K562 (cell line): ENCODE measurements around the gene GALNT16. TPM values are rescaled to one million over a fixed set of nuclear protein-coding genes. Genes with fewer than 3 reads are reported as not detected.

Source experiments
- ATAC-seq: fragments of 200-7000 bp; cut with Tn5 transposase; 3 replicates; pipeline ENCODE4 v1.9.1; 2020; ENCODE audit warnings: moderate library complexity
- BruUV-seq: library from RNA; stranded (reverse); fragments of 400-500 nt; replicated peaks from 2 replicates; lab custom pipeline; 2021; lab: Mats Ljungman, UMichigan
- CTCF ChIA-PET: fragments of 300-600 bp; formaldehyde crosslinking; extraction: SDS; loops from one replicate; lab custom pipeline; 2021; ENCODE audit warnings: low intra/inter-chr PET ratio; lab: Yijun Ruan, JAX
- POLR2A ChIA-PET: fragments of 300-600, 350-650 bp; sonication (Branson Sonifier 250); formaldehyde crosslinking; extraction: SDS; loops from one replicate; lab custom pipeline; 2021; ENCODE audit warnings: antibody characterized with exemption, inconsistent platforms; lab: Yijun Ruan, JAX
- DNase-seq, 4 experiments: peaks; one replicate each; pipeline versions ENCODE4 v3.0.0 to v3.0.0-alpha.2; 2011 to 2018; ENCODE audit warnings: low spot score in 3 of 4, mixed read lengths in 3 of 4; ENCODE audit errors: extremely low read depth in 1 of 4
- FAIRE-seq: peaks from 2 replicates; lab custom pipeline; 2011; peaks lifted over from hg19 to GRCh38; lab: Jason Lieb, UNC
- H2AFZ ChIP-seq: 2 replicates; pipeline ENCODE4 v1.6.0; 2011; ENCODE audit warnings: low read depth, low read length, control low read depth, inconsistent platforms
- H3K27ac ChIP-seq: fragments of 200-600 bp; 3 replicates; pipeline ENCODE4 v1.8.0; 2011; ENCODE audit warnings: low read depth, mild to moderate bottlenecking, control low read depth, inconsistent platforms, low read length, moderate library complexity, mixed read lengths; ENCODE audit errors: extremely low read depth
- H3K27me3 ChIP-seq, 2 experiments: fragments of 300-600 bp in 1 of 2; 2 replicates in 1 of 2; 3 replicates in 1 of 2; pipeline versions ENCODE4 v1.6.0 to v1.8.0; 2011; ENCODE audit warnings: inconsistent platforms in 2 of 2, low read length in 2 of 2, mild to moderate bottlenecking in 1 of 2, mixed read lengths in 1 of 2, moderate library complexity in 1 of 2; ENCODE audit not compliant: control insufficient read depth in 2 of 2, insufficient read depth in 2 of 2
- H3K36me3 ChIP-seq: fragments of 300-600 bp; 3 replicates; pipeline ENCODE4 v1.8.0; 2011; ENCODE audit warnings: mild to moderate bottlenecking, low read length, inconsistent platforms; ENCODE audit not compliant: control insufficient read depth, insufficient read depth
- H3K4me1 ChIP-seq, 2 experiments: fragments of 200-600 bp in 1 of 2; replicated peaks in 1 of 2; 2 replicates in 1 of 2; 3 replicates in 1 of 2; pipeline versions ENCODE4 v1.5.1 to v1.8.0; 2011; ENCODE audit warnings: inconsistent platforms in 2 of 2, low read length in 2 of 2, mild to moderate bottlenecking in 1 of 2, mixed read lengths in 1 of 2, moderate library complexity in 1 of 2; ENCODE audit not compliant: control insufficient read depth in 2 of 2, insufficient read depth in 2 of 2
- H3K4me2 ChIP-seq: 2 replicates; pipeline ENCODE4 v1.6.1; 2011; ENCODE audit warnings: low read length, control low read depth, inconsistent platforms, mixed read lengths; ENCODE audit not compliant: insufficient read depth
- H3K4me3 ChIP-seq: fragments of 200-600 bp; sonication (generic), shearing (Covaris generic); 2 replicates; pipeline ENCODE4 v1.5.1; 2016; ENCODE audit warnings: control low read depth, inconsistent platforms
- H3K79me2 ChIP-seq: fragments of 200-600 bp; 3 replicates; pipeline ENCODE4 v1.8.0; 2011; ENCODE audit warnings: low read length, inconsistent platforms; ENCODE audit not compliant: control insufficient read depth, insufficient read depth
- H3K9ac ChIP-seq, 2 experiments: 2 replicates each; pipeline versions ENCODE4 v1.6.0 to v1.6.1; 2011; ENCODE audit warnings: low read depth in 2 of 2, low read length in 2 of 2, control low read depth in 1 of 2, inconsistent platforms in 1 of 2, mild to moderate bottlenecking in 1 of 2, mixed read lengths in 1 of 2; ENCODE audit not compliant: insufficient read depth in 1 of 2
- H3K9me1 ChIP-seq: one replicate; pipeline ENCODE4 v1.6.0; 2011; ENCODE audit warnings: inconsistent platforms, mild to moderate bottlenecking, low read length, moderate library complexity; ENCODE audit not compliant: control insufficient read depth, insufficient read depth
- H3K9me3 ChIP-seq: replicated peaks from 2 replicates; pipeline ENCODE4 v1.5.1; 2011; ENCODE audit warnings: low read depth, low read length, inconsistent platforms; ENCODE audit not compliant: control insufficient read depth, insufficient read depth
- H4K20me1 ChIP-seq: replicated peaks from 2 replicates; pipeline ENCODE4 v1.6.1; 2011; ENCODE audit warnings: low read length, inconsistent platforms, mixed read lengths; ENCODE audit not compliant: control insufficient read depth, insufficient read depth
- CHD4 ChIP-seq: fragments of 200-600 bp; sonication (generic); IDR thresholded peaks from 3 replicates; pipeline ENCODE4 v1.6.1; 2012; ENCODE audit warnings: low read depth, mild to moderate bottlenecking, mixed read lengths, low read length, inconsistent platforms; ENCODE audit not compliant: insufficient read depth, insufficient replicate concordance, poor library complexity, severe bottlenecking
- FOXK1 ChIP-seq: sonication (generic); formaldehyde crosslinking; IDR thresholded peaks from 2 replicates; pipeline ENCODE4 v1.8.0; 2022; ENCODE audit warnings: missing genetic modification reagents, mild to moderate bottlenecking, borderline replicate concordance
- GATAD2B ChIP-seq: fragments of 450-650 bp; IDR thresholded peaks from 2 replicates; pipeline ENCODE4 v1.6.1; 2017; ENCODE audit warnings: mild to moderate bottlenecking, borderline replicate concordance
- GTF2F1 ChIP-seq: IDR thresholded peaks from 2 replicates; pipeline ENCODE4 v1.6.1; 2011; ENCODE audit warnings: low read depth, low read length, improper control_type of control experiment
- PRMT5 ChIP-seq: sonication (generic); formaldehyde crosslinking; IDR thresholded peaks from 2 replicates; pipeline ENCODE4 v1.5.0; 2020; ENCODE audit warnings: missing genetic modification reagents
- WGBS: fragments of 100-300 bp; shearing (Covaris generic); methylation state at CpG from one replicate; pipeline ENCODE4 v1.1.6; 2016; ENCODE audit warnings: low coverage, mixed read lengths; ENCODE audit not compliant: insufficient coverage; ENCODE audit errors: missing lambda C conversion rate; 5-methylcytosine and 5-hydroxymethylcytosine counted together
- in situ Hi-C: fragments of 300-500 bp; cut with MboI; formaldehyde crosslinking; loops from 4 replicates; pipeline ENCODE4 v1.15.0; 2018; ENCODE audit warnings: inconsistent platforms, mixed read lengths
- intact Hi-C: fragments of 100-400 bp; cut with micrococcal nuclease; formaldehyde crosslinking; loops from 2 replicates; pipeline ENCODE4 v1.14.2; 2022
- polyA plus RNA-seq, 8 experiments: library from polyadenylated mRNA; depleted of rRNA in 4 of 8; stranded (reverse) in 5 of 8; unstranded in 3 of 8; fragments of >200 nt; fragmentation: Nextera tagmentation in 2 of 8; fragmentation: Illumina TruSeq in 1 of 8; extraction: Ambion mirVana in 2 of 8; extraction: Trizol in 1 of 8; gene quantifications; 2 replicates each; pipeline versions ENCODE4 v1.2.1 to v1.2.3, GENCODE V29; 2011 to 2014; ENCODE audit warnings: inconsistent platforms in 1 of 8, missing spikeins in 1 of 8
- total RNA-seq, 7 experiments: library from RNA; depleted of rRNA in 6 of 7; stranded (reverse); fragments of >200 nt in 6 of 7; fragmentation: Illumina TruSeq in 2 of 7; extraction: Trizol in 2 of 7; gene quantifications; 2 replicates each; pipeline versions ENCODE4 v1.2.1 to v1.2.3, GENCODE V29; 2011 to 2021; ENCODE audit warnings: low replicate concordance in 1 of 7
- TF ChIP-seq, protein P1 (sequence below), 2 experiments: fragments of 450-650 bp; formaldehyde crosslinking in 1 of 2; IDR thresholded peaks; 2 replicates each; pipeline versions ENCODE4 v1.4.0 to v1.6.1; 2014 to 2020; ENCODE audit warnings: mild to moderate bottlenecking in 2 of 2, borderline replicate concordance in 1 of 2, low read depth in 1 of 2
- TF ChIP-seq, protein P2 (sequence below), 2 experiments: fragments of 250-450 bp in 1 of 2; fragments of 450-650 bp in 1 of 2; sonication (Bioruptor Pico) in 1 of 2; IDR thresholded peaks; 2 replicates each; pipeline versions ENCODE4 v1.6.1 to v1.8.0; 2016 to 2021; ENCODE audit warnings: mild to moderate bottlenecking in 2 of 2, moderate library complexity in 2 of 2, missing compliant biosample characterization in 1 of 2, missing genetic modification characterization in 1 of 2

The GALNT16 gene
- total and polyA plus RNA-seq, 9 of the 15 experiments (the other 6 are each of a cell fraction or from before 2014, with no cell fraction given): not detected

DNA sequence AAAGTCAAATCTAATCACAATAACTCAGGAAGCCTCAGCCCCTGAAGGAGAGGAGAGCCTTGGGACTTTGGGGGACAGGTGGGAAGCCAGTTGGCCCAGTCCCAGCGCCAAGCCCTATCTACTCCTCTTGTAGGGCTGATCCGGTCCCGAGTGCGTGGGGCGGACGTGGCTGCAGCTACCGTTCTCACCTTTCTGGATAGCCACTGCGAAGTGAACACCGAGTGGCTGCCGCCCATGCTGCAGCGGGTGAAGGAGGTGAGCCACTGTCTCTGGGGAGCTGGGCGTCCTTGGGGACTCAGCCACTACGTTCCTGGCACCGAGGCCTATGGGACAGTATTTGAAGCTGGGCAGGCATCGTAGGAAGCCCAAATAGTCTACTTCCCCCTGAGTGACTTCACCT lies 68.4 kb downstream of the GALNT16 start:
- no peak for DNase-seq
- no peak for FAIRE-seq
- no peaks in the 10 kb centered on the region for H3K79me2 ChIP-seq
- H3K27ac ChIP-seq: no peak overlapping the region
- H3K36me3 ChIP-seq: no peaks in the 10 kb centered on the region
- intact Hi-C loops: no loop called here
- no peaks in the 10 kb centered on the region for H3K9me3 ChIP-seq
- H3K27me3 ChIP-seq: peaks cover 8 to 61% of the 10 kb centered on the region in 2 experiments
- no peak overlapping the region for H2AFZ ChIP-seq
- H3K4me1 ChIP-seq: no peaks in the 10 kb centered on the region; a peak in 1 of 5 replicates
- no peak for ATAC-seq
- POLR2A ChIA-PET: no interaction called here
- no TSS peak for BruUV-seq
- no peak overlapping the region for H3K4me2 ChIP-seq
- 1% methylated on average over 12 of the region's 15 CpGs for WGBS
- H3K9me1 ChIP-seq: peaks cover 3% of the 10 kb centered on the region
- in situ Hi-C loops: no loop called here
- H4K20me1 ChIP-seq: peaks cover 5% of the 10 kb centered on the region; the same call in 1 of the 2 replicates
- no peak overlapping the region for H3K4me3 ChIP-seq
- CTCF ChIA-PET: no interaction called here
- no peak overlapping the region for H3K9ac ChIP-seq
- TF ChIP-seq GATAD2B (no peak), FOXK1 (CRISPR knock-in tag) (no peak), CHD4 (no peak), GTF2F1 (no peak), PRMT5 (CRISPR knock-in tag) (no peak)
- TF ChIP-seq, protein P1, sequence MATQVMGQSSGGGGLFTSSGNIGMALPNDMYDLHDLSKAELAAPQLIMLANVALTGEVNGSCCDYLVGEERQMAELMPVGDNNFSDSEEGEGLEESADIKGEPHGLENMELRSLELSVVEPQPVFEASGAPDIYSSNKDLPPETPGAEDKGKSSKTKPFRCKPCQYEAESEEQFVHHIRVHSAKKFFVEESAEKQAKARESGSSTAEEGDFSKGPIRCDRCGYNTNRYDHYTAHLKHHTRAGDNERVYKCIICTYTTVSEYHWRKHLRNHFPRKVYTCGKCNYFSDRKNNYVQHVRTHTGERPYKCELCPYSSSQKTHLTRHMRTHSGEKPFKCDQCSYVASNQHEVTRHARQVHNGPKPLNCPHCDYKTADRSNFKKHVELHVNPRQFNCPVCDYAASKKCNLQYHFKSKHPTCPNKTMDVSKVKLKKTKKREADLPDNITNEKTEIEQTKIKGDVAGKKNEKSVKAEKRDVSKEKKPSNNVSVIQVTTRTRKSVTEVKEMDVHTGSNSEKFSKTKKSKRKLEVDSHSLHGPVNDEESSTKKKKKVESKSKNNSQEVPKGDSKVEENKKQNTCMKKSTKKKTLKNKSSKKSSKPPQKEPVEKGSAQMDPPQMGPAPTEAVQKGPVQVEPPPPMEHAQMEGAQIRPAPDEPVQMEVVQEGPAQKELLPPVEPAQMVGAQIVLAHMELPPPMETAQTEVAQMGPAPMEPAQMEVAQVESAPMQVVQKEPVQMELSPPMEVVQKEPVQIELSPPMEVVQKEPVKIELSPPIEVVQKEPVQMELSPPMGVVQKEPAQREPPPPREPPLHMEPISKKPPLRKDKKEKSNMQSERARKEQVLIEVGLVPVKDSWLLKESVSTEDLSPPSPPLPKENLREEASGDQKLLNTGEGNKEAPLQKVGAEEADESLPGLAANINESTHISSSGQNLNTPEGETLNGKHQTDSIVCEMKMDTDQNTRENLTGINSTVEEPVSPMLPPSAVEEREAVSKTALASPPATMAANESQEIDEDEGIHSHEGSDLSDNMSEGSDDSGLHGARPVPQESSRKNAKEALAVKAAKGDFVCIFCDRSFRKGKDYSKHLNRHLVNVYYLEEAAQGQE (IDR thresholded peaks at IDR 0.05; ENCODE audit: borderline replicate concordance): no peak
- TF ChIP-seq, protein P1 (CRISPR knock-in tag; IDR thresholded peaks at IDR 0.05; ENCODE audit: low read depth): no peak
- TF ChIP-seq, protein P2, sequence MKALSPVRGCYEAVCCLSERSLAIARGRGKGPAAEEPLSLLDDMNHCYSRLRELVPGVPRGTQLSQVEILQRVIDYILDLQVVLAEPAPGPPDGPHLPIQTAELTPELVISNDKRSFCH (CRISPR knock-in tag; IDR thresholded peaks at IDR 0.05): no peak
- TF ChIP-seq, protein P2 (tag; IDR thresholded peaks at IDR 0.05): no peak
